Peyer's patch (tissue), 4 donors: ENCODE measurements around the gene SSTR5. TPM values are rescaled to one million over a fixed set of nuclear protein-coding genes. Genes with fewer than 3 reads are reported as not detected.

ENCODE experiments used
- DNase-seq, 3 donors: peaks; one replicate each; pipeline ENCODE4 v3.0.0-alpha.2; 2017 to 2019
- H3K27ac ChIP-seq, 4 donors: fragments of 200-600 bp; sonication (generic); one replicate each; pipeline ENCODE4 v1.5.1; 2016 to 2019
- H3K27me3 ChIP-seq, 2 donors: fragments of 200-600 bp; sonication (generic); one replicate each; pipeline ENCODE4 v1.5.1; 2019
- H3K36me3 ChIP-seq, 3 donors: fragments of 200-600 bp; sonication (generic); one replicate each; pipeline ENCODE4 v1.5.1; 2016 to 2019
- H3K4me1 ChIP-seq, 4 donors: fragments of 200-600 bp; sonication (generic); one replicate each; pipeline ENCODE4 v1.5.1; 2016 to 2019
- H3K4me3 ChIP-seq, 4 donors: fragments of 200-600 bp; sonication (generic); 1 replicate in 3 of 4; 2 replicates in 1 of 4; pipeline ENCODE4 v1.5.1; 2016 to 2019; ENCODE audit warnings: mild to moderate bottlenecking in 1 of 4
- H3K9me3 ChIP-seq, 4 donors: fragments of 200-600 bp; sonication (generic); one replicate each; pipeline ENCODE4 v1.5.1; 2016 to 2019; ENCODE audit warnings: mild to moderate bottlenecking in 1 of 4
- CTCF ChIP-seq, 6 experiments: fragments of 450-650 bp in 4 of 6; fragments of 200-600 bp in 2 of 6; sonication (generic) in 1 of 6; IDR thresholded peaks; one replicate each; pipeline ENCODE4 v1.5.1; 2017 to 2019; ENCODE audit warnings: antibody characterized with exemption in 6 of 6, mild to moderate bottlenecking in 3 of 6, moderate library complexity in 1 of 6
- POLR2A ChIP-seq, 2 donors: fragments of 450-650 bp; IDR thresholded peaks; one replicate each; pipeline ENCODE4 v1.5.1; 2017; ENCODE audit warnings: antibody characterized with exemption in 2 of 2, mild to moderate bottlenecking in 2 of 2, moderate library complexity in 2 of 2
- total RNA-seq, 4 donors: library from RNA; depleted of rRNA; stranded (reverse); fragments of >200 nt; gene quantifications; one replicate each; pipeline ENCODE4 v1.1.0, GENCODE V29; 2016

Gene SSTR5
- total RNA-seq, 4 donors from 2014 or later, result 1.5 to 2.1 TPM; not detected in 2

- Histone ChIP-seq H3K27ac (no peak overlapping the region), H3K36me3 (no peaks in the 10 kb centered on the region), H3K4me3 (no peak overlapping the region), H3K27me3 (peaks cover 0 to 9% of the 10 kb centered on the region in 2 donors), H3K9me3 (no peaks in the 10 kb centered on the region), H3K4me1 (no peaks in the 10 kb centered on the region)
- no peak for DNase-seq
- TF ChIP-seq POLR2A (IDR thresholded peaks at IDR 0.05), result no peak
- no peak for TF ChIP-seq CTCF (IDR thresholded peaks at IDR 0.05)
Measured at GRCh38 chr16:1047123-1047522, 25.4 kb upstream of the SSTR5 start.

- Histone ChIP-seq H3K36me3 (no peaks in the 10 kb centered on the region), H3K27ac (no peak overlapping the region), H3K4me1 (no peaks in the 10 kb centered on the region), H3K27me3 (peaks cover 0 to 9% of the 10 kb centered on the region in 2 donors), H3K4me3 (no peak overlapping the region), H3K9me3 (no peaks in the 10 kb centered on the region)
- TF ChIP-seq CTCF (IDR thresholded peaks at IDR 0.05) (no peak), POLR2A (IDR thresholded peaks at IDR 0.05) (no peak)
- DNase-seq, result no peak
Measured at GRCh38 chr16:1047801-1048200, 24.7 kb upstream of the SSTR5 start.

GRCh38 chr16:1048442-1049112 is 24.0 kb upstream of the SSTR5 start:
- H3K4me3 ChIP-seq, result no peak overlapping the region
- no peak for DNase-seq
- H3K4me1 ChIP-seq, result no peaks in the 10 kb centered on the region
- TF ChIP-seq POLR2A (IDR thresholded peaks at IDR 0.05), result no peak
- TF ChIP-seq CTCF (IDR thresholded peaks at IDR 0.05), result no peak
- H3K27ac ChIP-seq, result no peak overlapping the region
- no peaks in the 10 kb centered on the region for H3K36me3 ChIP-seq
- peaks cover 0 to 9% of the 10 kb centered on the region in 2 donors for H3K27me3 ChIP-seq
- no peaks in the 10 kb centered on the region for H3K9me3 ChIP-seq

- Histone ChIP-seq H3K4me1 (no peaks in the 10 kb centered on the region), H3K9me3 (no peaks in the 10 kb centered on the region), H3K27me3 (peaks cover 0 to 9% of the 10 kb centered on the region in 2 donors), H3K36me3 (no peaks in the 10 kb centered on the region), H3K27ac (no peak overlapping the region), H3K4me3 (no peak overlapping the region)
- no peak for DNase-seq
- no peak for TF ChIP-seq POLR2A (IDR thresholded peaks at IDR 0.05)
- TF ChIP-seq CTCF (IDR thresholded peaks at IDR 0.05), result no peak
Measured at GRCh38 chr16:1049113-1049975, 23.2 kb upstream of the SSTR5 start.

- TF ChIP-seq CTCF (IDR thresholded peaks at IDR 0.05) (no peak), POLR2A (IDR thresholded peaks at IDR 0.05) (no peak)
- Histone ChIP-seq H3K27me3 (peaks cover 0 to 9% of the 10 kb centered on the region in 2 donors), H3K27ac (no peak overlapping the region), H3K4me1 (peaks cover 0 to 4% (median 0%) of the 10 kb centered on the region in 4 donors), H3K9me3 (no peaks in the 10 kb centered on the region), H3K36me3 (no peaks in the 10 kb centered on the region), H3K4me3 (no peak overlapping the region)
- no peak for DNase-seq
Measured at GRCh38 chr16:1049976-1050247, 22.6 kb upstream of the SSTR5 start.
